PC-3 (cell line): ENCODE measurements around the gene SDCBP2. TPM values are rescaled to one million over a fixed set of nuclear protein-coding genes. Genes with fewer than 3 reads are reported as not detected.

ENCODE experiments used
- ATAC-seq: fragments of 200-7000 bp; cut with Tn5 transposase; 2 replicates; pipeline ENCODE4 v1.9.1; 2020; ENCODE audit warnings: mild to moderate bottlenecking, moderate library complexity
- BruUV-seq: library from RNA; stranded (reverse); fragments of 400-500 nt; replicated peaks from 2 replicates; lab custom pipeline; 2021; lab: Mats Ljungman, UMichigan
- CTCF ChIA-PET: fragments of 300-600 bp; sonication (Branson Sonifier 250); formaldehyde crosslinking; loops from one replicate; lab custom pipeline; 2022; ENCODE audit warnings: antibody characterized with exemption; lab: Charles Lee
- POLR2A ChIA-PET: fragments of 300-600 bp; sonication (Branson Sonifier 250); formaldehyde crosslinking; loops from one replicate; lab custom pipeline; 2022; ENCODE audit warnings: antibody characterized with exemption; ENCODE audit not compliant: unreplicated experiment; lab: Charles Lee
- DNase-seq: peaks from one replicate; pipeline ENCODE4 v3.0.0-alpha.2; 2015
- H2AFZ ChIP-seq: fragments of 300-600 bp; sonication (generic); 2 replicates; pipeline ENCODE4 v1.6.0; 2016; ENCODE audit warnings: antibody characterized with exemption, low read length
- H3F3A ChIP-seq: fragments of 300-600 bp; sonication (generic); one replicate; pipeline ENCODE4 v1.6.0; 2017; ENCODE audit warnings: antibody characterized with exemption, low read length, control low read depth, mild to moderate bottlenecking; ENCODE audit not compliant: unreplicated experiment
- H3K27ac ChIP-seq: fragments of 300-600 bp; sonication (generic); 2 replicates; pipeline ENCODE4 v1.5.1; 2016; ENCODE audit warnings: mild to moderate bottlenecking, low read length
- H3K27me3 ChIP-seq: fragments of 300-600 bp; sonication (generic); 2 replicates; pipeline ENCODE4 v1.6.1; 2016; ENCODE audit warnings: low read length, mixed read lengths
- H3K36me3 ChIP-seq: fragments of 300-600 bp; sonication (generic); 2 replicates; pipeline ENCODE4 v1.6.1; 2016; ENCODE audit warnings: low read depth, mixed run types, low read length, mixed read lengths
- H3K4me1 ChIP-seq: fragments of 300-600 bp; sonication (generic); 2 replicates; pipeline ENCODE4 v1.5.1; 2016; ENCODE audit warnings: low read length; ENCODE audit not compliant: insufficient read depth
- H3K4me2 ChIP-seq: fragments of 300-600 bp; sonication (generic); 2 replicates; pipeline ENCODE4 v1.6.0; 2016; ENCODE audit warnings: low read length
- H3K4me3 ChIP-seq: fragments of 300-600 bp; sonication (generic); 2 replicates; pipeline ENCODE4 v1.5.1; 2016; ENCODE audit warnings: mild to moderate bottlenecking, low read length, mixed read lengths
- H3K79me2 ChIP-seq: fragments of 300-600 bp; sonication (generic); 2 replicates; pipeline ENCODE4 v1.6.1; 2017; ENCODE audit warnings: low read length, mixed read lengths
- H3K9ac ChIP-seq: fragments of 300-600 bp; sonication (generic); 2 replicates; pipeline ENCODE4 v1.6.0; 2016; ENCODE audit warnings: mild to moderate bottlenecking, low read length
- H3K9me2 ChIP-seq: fragments of 300-600 bp; sonication (generic); replicated peaks from 2 replicates; pipeline ENCODE4 v1.6.1; 2016; ENCODE audit warnings: mixed run types, low read length, mixed read lengths
- H3K9me3 ChIP-seq: fragments of 300-600 bp; sonication (generic); 2 replicates; pipeline ENCODE4 v1.6.1; 2016; ENCODE audit warnings: low read length, mixed read lengths
- H4K20me1 ChIP-seq: fragments of 300-600 bp; sonication (generic); 2 replicates; pipeline ENCODE4 v1.6.1; 2016; ENCODE audit warnings: low read length, mixed read lengths
- EZH2 ChIP-seq: fragments of 300-600 bp; sonication (generic); IDR thresholded peaks from one replicate; pipeline ENCODE4 v1.6.1; 2017; ENCODE audit warnings: antibody characterized with exemption, mild to moderate bottlenecking, low read length; ENCODE audit not compliant: unreplicated experiment
- EZH2phosphoT487 ChIP-seq: fragments of 300-600 bp; sonication (generic); IDR thresholded peaks from 2 replicates; pipeline ENCODE4 v1.6.1; 2018; ENCODE audit warnings: mild to moderate bottlenecking, antibody characterized with exemption, low read length, borderline replicate concordance
- intact Hi-C: fragments of 100-400 bp; cut with micrococcal nuclease; formaldehyde crosslinking; loops from 2 replicates; pipeline ENCODE4 v1.9.0; 2023
- total RNA-seq: library from RNA; depleted of rRNA; stranded (reverse); fragments of >200 nt; gene quantifications from 2 replicates; pipeline ENCODE4 v1.2.3, GENCODE V29; 2014
- TF ChIP-seq, protein P1 (sequence below): fragments of 300-600 bp; sonication (generic); conservative IDR thresholded peaks from 2 replicates; pipeline ENCODE4 v1.5.1; 2017; ENCODE audit warnings: antibody characterized with exemption, low read depth, mild to moderate bottlenecking, low read length

The SDCBP2 gene
- total RNA-seq, 1 experiment from 2014 or later, result 14.4 TPM

- intact Hi-C loops, result no loop called here
- Histone ChIP-seq H3K4me3 (no peak overlapping the region), H3K79me2 (no peaks in the 10 kb centered on the region), H4K20me1 (no peaks in the 10 kb centered on the region), H3K27ac (no peak overlapping the region), H3K4me1 (peaks cover 13% of the 10 kb centered on the region), H3K4me2 (no peak overlapping the region), H3K9me3 (no peaks in the 10 kb centered on the region), H2AFZ (no peak overlapping the region), H3K9me2 (no peaks in the 10 kb centered on the region), H3F3A (no peaks in the 10 kb centered on the region), H3K36me3 (0 out of 2 replicates have a peak, but pooled peaks cover 4% of the 10 kb centered on the region), H3K9ac (no peak overlapping the region), H3K27me3 (no peaks in the 10 kb centered on the region)
- no peak for TF ChIP-seq EZH2
- TF ChIP-seq, protein P1, sequence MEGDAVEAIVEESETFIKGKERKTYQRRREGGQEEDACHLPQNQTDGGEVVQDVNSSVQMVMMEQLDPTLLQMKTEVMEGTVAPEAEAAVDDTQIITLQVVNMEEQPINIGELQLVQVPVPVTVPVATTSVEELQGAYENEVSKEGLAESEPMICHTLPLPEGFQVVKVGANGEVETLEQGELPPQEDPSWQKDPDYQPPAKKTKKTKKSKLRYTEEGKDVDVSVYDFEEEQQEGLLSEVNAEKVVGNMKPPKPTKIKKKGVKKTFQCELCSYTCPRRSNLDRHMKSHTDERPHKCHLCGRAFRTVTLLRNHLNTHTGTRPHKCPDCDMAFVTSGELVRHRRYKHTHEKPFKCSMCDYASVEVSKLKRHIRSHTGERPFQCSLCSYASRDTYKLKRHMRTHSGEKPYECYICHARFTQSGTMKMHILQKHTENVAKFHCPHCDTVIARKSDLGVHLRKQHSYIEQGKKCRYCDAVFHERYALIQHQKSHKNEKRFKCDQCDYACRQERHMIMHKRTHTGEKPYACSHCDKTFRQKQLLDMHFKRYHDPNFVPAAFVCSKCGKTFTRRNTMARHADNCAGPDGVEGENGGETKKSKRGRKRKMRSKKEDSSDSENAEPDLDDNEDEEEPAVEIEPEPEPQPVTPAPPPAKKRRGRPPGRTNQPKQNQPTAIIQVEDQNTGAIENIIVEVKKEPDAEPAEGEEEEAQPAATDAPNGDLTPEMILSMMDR, result no peak
- ATAC-seq (no peak), DNase-seq (no peak)
- CTCF ChIA-PET, result no interaction called here
- POLR2A ChIA-PET, result no interaction called here
- no TSS peak for BruUV-seq
These were observed 30.8 kb downstream of the SDCBP2 start for GRCh38 chr20:1298166-1298565.

- DNase-seq, result no peak
- TF ChIP-seq EZH2phosphoT487, result no peak
- TF ChIP-seq, protein P1, result no peak
- Histone ChIP-seq H2AFZ (no peak overlapping the region), H3K4me2 (no peak overlapping the region), H3K79me2 (no peaks in the 10 kb centered on the region), H3K9me3 (no peaks in the 10 kb centered on the region), H3K9ac (no peak overlapping the region), H3K4me3 (no peak overlapping the region), H4K20me1 (no peaks in the 10 kb centered on the region), H3K27me3 (no peaks in the 10 kb centered on the region), H3K27ac (no peak overlapping the region), H3K4me1 (peaks cover 13% of the 10 kb centered on the region), H3K36me3 (0 out of 2 replicates have a peak, but pooled peaks cover 4% of the 10 kb centered on the region), H3F3A (no peaks in the 10 kb centered on the region), H3K9me2 (no peaks in the 10 kb centered on the region)
- POLR2A ChIA-PET, result no interaction called here
- CTCF ChIA-PET, result no interaction called here
- intact Hi-C loops, result no loop called here
- ATAC-seq, result no peak
- no TSS peak for BruUV-seq
These were observed 31.5 kb downstream of the SDCBP2 start for GRCh38 chr20:1297486-1297885.

GRCh38 chr20:1296922-1297321 lies 32.0 kb downstream of the SDCBP2 start:
- Histone ChIP-seq H2AFZ (no peak overlapping the region), H3K9me2 (no peaks in the 10 kb centered on the region), H4K20me1 (no peaks in the 10 kb centered on the region), H3K4me2 (no peak overlapping the region), H3K27me3 (no peaks in the 10 kb centered on the region), H3F3A (no peaks in the 10 kb centered on the region), H3K4me1 (peaks cover 13% of the 10 kb centered on the region), H3K36me3 (0 out of 2 replicates have a peak, but pooled peaks cover 4% of the 10 kb centered on the region), H3K27ac (no peak overlapping the region), H3K9me3 (no peaks in the 10 kb centered on the region), H3K79me2 (no peaks in the 10 kb centered on the region), H3K9ac (no peak overlapping the region), H3K4me3 (no peak overlapping the region)
- ChIA-PET POLR2A (no interaction called here), CTCF (no interaction called here)
- no peak for TF ChIP-seq EZH2phosphoT487
- TF ChIP-seq, protein P1, result no peak
- BruUV-seq, result no TSS peak
- DNase-seq (no peak), ATAC-seq (no peak)
- intact Hi-C loops, result no loop called here
